Activated CD4-positive, alpha-beta memory T cell treated with anti-CD3 and anti-CD28 coated beads, Interleukin-2, amount 10 ng/mL, durations not matched to agents 7 days and 5 days (primary cell): Measurements from ENCODE around the gene CD48. TPM values are rescaled to one million over a fixed set of nuclear protein-coding genes. Genes with fewer than 3 reads are reported as not detected.

Experiments used
- CTCF ChIA-PET: fragments of 350-600 bp; sonication (Branson Sonifier 250); formaldehyde crosslinking; loops from one replicate; lab custom pipeline; 2021; ENCODE audit warnings: antibody characterized with exemption, inconsistent platforms; lab: Charles Lee
- POLR2A ChIA-PET: fragments of 350-600 bp; sonication (Branson Sonifier 250); formaldehyde crosslinking; loops from one replicate; lab custom pipeline; 2021; ENCODE audit warnings: antibody characterized with exemption; lab: Charles Lee
- DNase-seq: peaks from one replicate; pipeline ENCODE4 v3.0.0-alpha.2; 2020
- H3K27ac Mint-ChIP-seq: one replicate; pipeline ENCODE4 v1.8.0; 2021; ENCODE audit warnings: mild to moderate bottlenecking, mixed read lengths
- H3K27me3 Mint-ChIP-seq: one replicate; pipeline ENCODE4 v1.8.0; 2021; ENCODE audit warnings: mixed read lengths
- H3K36me3 Mint-ChIP-seq: one replicate; pipeline ENCODE4 v1.8.0; 2021; ENCODE audit warnings: low read depth, mixed read lengths
- H3K4me1 Mint-ChIP-seq: one replicate; pipeline ENCODE4 v1.8.0; 2021; ENCODE audit warnings: mixed read lengths
- H3K4me3 Mint-ChIP-seq: one replicate; pipeline ENCODE4 v1.8.0; 2021; ENCODE audit warnings: mild to moderate bottlenecking, mixed read lengths
- H3K9me3 Mint-ChIP-seq: one replicate; pipeline ENCODE4 v1.8.0; 2021; ENCODE audit warnings: mixed read lengths
- total RNA-seq, 2 experiments: library from RNA; stranded (reverse); gene quantifications; one replicate each; pipeline ENCODE4 v1.2.3, GENCODE V29; 2021

The CD48 gene
- total RNA-seq, 2 experiments from 2014 or later: 403 to 404 TPM

DNA sequence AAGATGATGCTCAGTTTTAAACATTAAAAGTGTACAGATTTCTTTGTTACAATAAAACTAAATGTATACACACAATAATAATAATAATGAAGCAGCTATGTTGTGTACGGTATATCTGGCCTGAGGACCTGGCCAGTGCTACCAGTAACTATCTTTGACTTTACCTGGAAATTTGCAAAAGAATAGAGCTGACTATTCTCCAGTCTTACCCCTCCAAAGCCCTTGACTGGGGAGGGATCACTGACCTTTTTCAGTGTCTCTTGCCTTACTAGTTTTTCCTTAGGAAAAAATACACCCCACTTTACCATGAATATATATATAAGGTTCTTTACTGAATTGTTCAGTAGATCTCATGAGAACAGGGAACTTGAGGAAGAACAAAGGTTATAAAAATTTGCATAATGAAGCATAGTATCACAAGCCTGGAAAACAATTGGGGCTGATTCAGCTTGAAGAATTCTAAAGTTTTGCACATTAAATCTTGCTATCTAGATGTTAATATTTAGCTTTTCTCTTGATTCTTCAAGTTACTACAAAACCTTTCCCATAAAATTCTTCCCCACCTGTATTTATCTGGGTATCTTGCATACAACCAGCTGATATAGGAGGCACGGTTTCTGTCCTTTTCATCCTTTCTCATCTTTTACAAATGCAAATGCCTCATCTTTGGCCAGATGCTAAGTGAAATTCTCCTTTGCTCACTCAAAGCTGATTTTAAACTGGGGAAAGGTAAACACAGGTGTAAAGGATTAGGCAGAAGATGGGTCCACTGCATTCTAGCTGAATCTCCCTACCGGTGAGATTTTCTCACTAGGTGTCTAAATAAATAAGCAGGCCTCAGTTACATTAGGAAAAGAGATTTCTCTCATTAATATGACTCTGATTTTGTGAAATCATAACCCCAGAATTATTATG, 39.8 kb downstream of the CD48 start:
- Mint-ChIP-seq H3K4me1 (peaks cover 31% of the 10 kb centered on the region), H3K9me3 (peaks cover 12% of the 10 kb centered on the region), H3K27me3 (no peaks in the 10 kb centered on the region), H3K4me3 (no peak overlapping the region), H3K36me3 (peaks cover 42% of the 10 kb centered on the region), H3K27ac (no peak overlapping the region)
- CTCF ChIA-PET: interaction anchor here (0.8 to 5.2 kb wide), 13 partner anchors 8 to 280 kb away, joined by 3 to 55 read pairs (median 5); no protein-coding TSS in a partner anchor
- POLR2A ChIA-PET: interaction anchor here (0.9 to 6.0 kb wide), 11 partner anchors 7 to 132 kb away, joined by 3 to 70 read pairs (median 10); partner anchors contain the start of gene SLAMF1
- no peak for DNase-seq

GRCh38 chr1:160670701-160671100, 40.9 kb downstream of the CD48 start:
- Mint-ChIP-seq H3K4me1 (peaks cover 42% of the 10 kb centered on the region), H3K4me3 (no peak overlapping the region), H3K27me3 (no peaks in the 10 kb centered on the region), H3K9me3 (peaks cover 12% of the 10 kb centered on the region), H3K27ac (no peak overlapping the region), H3K36me3 (peaks cover 34% of the 10 kb centered on the region)
- ChIA-PET POLR2A (interaction anchor here (6.0 kb wide), 1 partner anchor 6 kb away, joined by 47 read pairs; no protein-coding TSS in a partner anchor), CTCF (no interaction called here)
- no peak for DNase-seq

- Mint-ChIP-seq H3K36me3 (peaks cover 34% of the 10 kb centered on the region), H3K9me3 (peaks cover 12% of the 10 kb centered on the region), H3K27me3 (no peaks in the 10 kb centered on the region), H3K4me1 (peaks cover 51% of the 10 kb centered on the region), H3K27ac (no peak overlapping the region), H3K4me3 (no peak overlapping the region)
- no peak for DNase-seq
- ChIA-PET CTCF (interaction anchor here (0.6 kb wide), 2 partner anchors 241 to 428 kb away, joined by 3 read pairs; no protein-coding TSS in a partner anchor), POLR2A (interaction anchor here (1.5 to 2.5 kb wide), 2 partner anchors 23 to 37 kb away, joined by 4 to 7 read pairs; partner anchors contain the start of gene SLAMF1)
Measured at GRCh38 chr1:160669802-160670201, 41.8 kb downstream of the CD48 start.

DNA sequence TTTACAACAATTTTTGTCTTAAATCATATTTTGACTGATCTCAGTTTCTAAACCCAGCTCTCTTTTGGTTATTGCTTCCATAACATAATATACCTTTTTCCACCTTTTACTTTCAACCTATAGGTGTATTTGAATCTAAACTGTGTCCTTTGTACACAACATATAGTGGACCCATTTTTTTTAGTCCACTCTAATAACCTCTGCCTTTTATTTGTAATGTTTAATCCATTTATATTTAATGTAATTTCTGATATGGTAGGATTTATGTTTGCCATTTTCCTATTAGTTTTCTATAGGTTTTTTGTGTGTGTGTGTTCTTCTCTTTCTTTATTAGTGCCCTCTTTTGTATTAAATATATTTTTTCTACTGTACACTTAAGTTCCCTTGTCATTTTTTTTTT, 42.3 kb downstream of the CD48 start:
- H3K4me3 Mint-ChIP-seq: no peak overlapping the region
- H3K9me3 Mint-ChIP-seq: peaks cover 12% of the 10 kb centered on the region
- peaks cover 34% of the 10 kb centered on the region for H3K36me3 Mint-ChIP-seq
- CTCF ChIA-PET: interaction anchor here (0.6 to 1.4 kb wide), 4 partner anchors 12 to 429 kb away, joined by 3 to 7 read pairs (median 3); no protein-coding TSS in a partner anchor
- no peaks in the 10 kb centered on the region for H3K27me3 Mint-ChIP-seq
- no peak overlapping the region for H3K27ac Mint-ChIP-seq
- DNase-seq: no peak
- peaks cover 56% of the 10 kb centered on the region for H3K4me1 Mint-ChIP-seq
- POLR2A ChIA-PET: interaction anchor here (1.4 to 2.5 kb wide), 3 partner anchors 22 to 57 kb away, joined by 3 to 7 read pairs (median 4); partner anchors contain the start of gene SLAMF1

DNA sequence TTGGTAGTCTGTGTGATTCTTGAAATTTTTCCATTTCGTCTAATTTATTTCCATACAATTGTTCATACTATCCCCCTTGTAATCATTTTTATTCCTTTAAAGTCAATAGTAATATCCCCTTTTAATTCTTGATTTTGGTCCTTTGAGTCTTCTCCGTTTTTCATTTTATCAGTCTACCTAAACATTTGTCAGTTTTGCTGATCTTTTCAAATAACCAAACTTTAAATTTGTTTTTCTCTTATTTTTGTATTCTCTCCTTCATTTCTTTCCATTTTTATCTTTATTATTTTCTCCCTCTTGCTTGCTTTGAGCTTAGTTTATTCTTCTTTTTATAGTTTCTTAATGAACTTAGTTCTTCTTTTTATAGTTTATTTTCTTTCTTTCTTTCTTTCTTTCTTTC, 43.7 kb downstream of the CD48 start:
- CTCF ChIA-PET: interaction anchor here (0.7 to 1.5 kb wide), 3 partner anchors 13 to 62 kb away, joined by 3 to 7 read pairs (median 4); no protein-coding TSS in a partner anchor
- Mint-ChIP-seq H3K36me3 (peaks cover 41% of the 10 kb centered on the region), H3K4me1 (peaks cover 70% of the 10 kb centered on the region), H3K4me3 (no peak overlapping the region), H3K9me3 (peaks cover 12% of the 10 kb centered on the region), H3K27me3 (no peaks in the 10 kb centered on the region), H3K27ac (no peak overlapping the region)
- no peak for DNase-seq
- POLR2A ChIA-PET: interaction anchor here (1.0 to 2.5 kb wide), 4 partner anchors 21 to 55 kb away, joined by 3 to 7 read pairs (median 3); partner anchors contain the start of gene SLAMF1

GRCh38 chr1:160666079-160666442, 45.6 kb downstream of the CD48 start:
- ChIA-PET POLR2A (interaction anchor here (0.5 to 8.0 kb wide), 9 partner anchors 8 to 116 kb away, joined by 3 to 105 read pairs (median 16); partner anchors contain the start of gene SLAMF1), CTCF (interaction anchor here (1.4 to 7.2 kb wide), 5 partner anchors 8 to 47 kb away, joined by 3 to 55 read pairs (median 6); no protein-coding TSS in a partner anchor)
- Mint-ChIP-seq H3K4me3 (peak overlapping the region; percentile 62), H3K27ac (peak overlapping the region; percentile 91), H3K36me3 (peaks cover 52% of the 10 kb centered on the region), H3K9me3 (peaks cover 16% of the 10 kb centered on the region), H3K4me1 (peaks cover 83% of the 10 kb centered on the region), H3K27me3 (no peaks in the 10 kb centered on the region)
- DNase-seq: no peak

GRCh38 chr1:160665330-160666078, 46.1 kb downstream of the CD48 start:
- ChIA-PET POLR2A (interaction anchor here (0.5 to 8.0 kb wide), 18 partner anchors 8 to 117 kb away, joined by 3 to 105 read pairs (median 8); partner anchors contain the start of gene SLAMF1), CTCF (interaction anchor here (0.6 to 7.2 kb wide), 9 partner anchors 9 to 286 kb away, joined by 3 to 55 read pairs (median 4); partner anchors contain the start of gene SLAMF1)
- Mint-ChIP-seq H3K27me3 (no peaks in the 10 kb centered on the region), H3K27ac (peak overlapping the region; percentile 91), H3K9me3 (peaks cover 18% of the 10 kb centered on the region), H3K4me1 (peaks cover 80% of the 10 kb centered on the region), H3K4me3 (peak overlapping the region; percentile 62), H3K36me3 (peaks cover 52% of the 10 kb centered on the region)
- peak; percentile 64 for DNase-seq

GRCh38 chr1:160664573-160665051, 47.0 kb downstream of the CD48 start:
- CTCF ChIA-PET: interaction anchor here (0.6 to 7.2 kb wide), 10 partner anchors 10 to 287 kb away, joined by 3 to 55 read pairs (median 4); partner anchors contain the start of gene SLAMF1
- Mint-ChIP-seq H3K4me1 (peaks cover 77% of the 10 kb centered on the region), H3K4me3 (peak overlapping the region; percentile 62), H3K36me3 (peaks cover 51% of the 10 kb centered on the region), H3K27ac (peak overlapping the region; percentile 91), H3K27me3 (no peaks in the 10 kb centered on the region), H3K9me3 (peaks cover 16% of the 10 kb centered on the region)
- POLR2A ChIA-PET: interaction anchor here (0.7 to 8.0 kb wide), 19 partner anchors 9 to 381 kb away, joined by 3 to 105 read pairs (median 8); partner anchors contain the start of genes SLAMF1 and USF1
- DNase-seq: peak; percentile 66

GRCh38 chr1:160662910-160663309, 48.7 kb downstream of the CD48 start:
- peaks cover 47% of the 10 kb centered on the region for H3K36me3 Mint-ChIP-seq
- ChIA-PET POLR2A (interaction anchor here (0.6 to 8.0 kb wide), 7 partner anchors 11 to 98 kb away, joined by 3 to 105 read pairs (median 9); partner anchors contain the start of gene SLAMF1), CTCF (interaction anchor here (0.6 to 7.2 kb wide), 5 partner anchors 11 to 223 kb away, joined by 3 to 55 read pairs (median 4); partner anchors contain the start of gene SLAMF1)
- no peaks in the 10 kb centered on the region for H3K27me3 Mint-ChIP-seq
- H3K4me3 Mint-ChIP-seq: no peak overlapping the region
- H3K4me1 Mint-ChIP-seq: peaks cover 82% of the 10 kb centered on the region
- DNase-seq: no peak
- H3K9me3 Mint-ChIP-seq: peaks cover 12% of the 10 kb centered on the region
- peak overlapping the region; percentile 43 for H3K27ac Mint-ChIP-seq

GRCh38 chr1:160659566-160659965, 52.1 kb downstream of the CD48 start:
- no peak for DNase-seq
- Mint-ChIP-seq H3K36me3 (peaks cover 43% of the 10 kb centered on the region), H3K4me1 (peaks cover 69% of the 10 kb centered on the region), H3K27me3 (no peaks in the 10 kb centered on the region), H3K27ac (no peak overlapping the region), H3K4me3 (no peak overlapping the region), H3K9me3 (peaks cover 12% of the 10 kb centered on the region)
- ChIA-PET CTCF (interaction anchor here (1.4 kb wide), 1 partner anchor 9 kb away, joined by 3 read pairs; no protein-coding TSS in a partner anchor), POLR2A (interaction anchor here (8.0 kb wide), 1 partner anchor 15 kb away, joined by 105 read pairs; the partner anchor contains the start of gene SLAMF1)

- ChIA-PET CTCF (no interaction called here), POLR2A (interaction anchor here (1.0 to 1.2 kb wide), 2 partner anchors 13 to 16 kb away, joined by 3 read pairs; no protein-coding TSS in a partner anchor)
- Mint-ChIP-seq H3K9me3 (peaks cover 12% of the 10 kb centered on the region), H3K27me3 (no peaks in the 10 kb centered on the region), H3K27ac (no peak overlapping the region), H3K36me3 (peaks cover 39% of the 10 kb centered on the region), H3K4me3 (no peak overlapping the region), H3K4me1 (peaks cover 62% of the 10 kb centered on the region)
- no peak for DNase-seq
Measured at GRCh38 chr1:160658814-160659193, 52.8 kb downstream of the CD48 start.
